Activated CD8-positive, alpha-beta memory T cell treated with anti-CD3 and anti-CD28 coated beads for 36 hours (primary cell): ENCODE measurements around the gene ATP5PF. TPM values are rescaled to one million over a fixed set of nuclear protein-coding genes. Genes with fewer than 3 reads are reported as not detected.
"Not testable (repeated sequence)": the region's sequence is repeated elsewhere in the genome, so short reads cannot be mapped to it uniquely, and the experiment has no call there.

Source experiments
- CTCF ChIA-PET: fragments of 350-600 bp; sonication (Branson Sonifier 250); formaldehyde crosslinking; loops from one replicate; lab custom pipeline; 2021; ENCODE audit warnings: antibody characterized with exemption; lab: Charles Lee
- POLR2A ChIA-PET: fragments of 350-600 bp; sonication (Branson Sonifier 250); formaldehyde crosslinking; loops from one replicate; lab custom pipeline; 2021; ENCODE audit warnings: antibody characterized with exemption; lab: Charles Lee
- total RNA-seq, 2 experiments: library from RNA; stranded (reverse); gene quantifications; one replicate each; pipeline ENCODE4 v1.2.3, GENCODE V29; 2021

Gene ATP5PF
- total RNA-seq, 2 experiments from 2014 or later: 193 to 203 TPM

DNA sequence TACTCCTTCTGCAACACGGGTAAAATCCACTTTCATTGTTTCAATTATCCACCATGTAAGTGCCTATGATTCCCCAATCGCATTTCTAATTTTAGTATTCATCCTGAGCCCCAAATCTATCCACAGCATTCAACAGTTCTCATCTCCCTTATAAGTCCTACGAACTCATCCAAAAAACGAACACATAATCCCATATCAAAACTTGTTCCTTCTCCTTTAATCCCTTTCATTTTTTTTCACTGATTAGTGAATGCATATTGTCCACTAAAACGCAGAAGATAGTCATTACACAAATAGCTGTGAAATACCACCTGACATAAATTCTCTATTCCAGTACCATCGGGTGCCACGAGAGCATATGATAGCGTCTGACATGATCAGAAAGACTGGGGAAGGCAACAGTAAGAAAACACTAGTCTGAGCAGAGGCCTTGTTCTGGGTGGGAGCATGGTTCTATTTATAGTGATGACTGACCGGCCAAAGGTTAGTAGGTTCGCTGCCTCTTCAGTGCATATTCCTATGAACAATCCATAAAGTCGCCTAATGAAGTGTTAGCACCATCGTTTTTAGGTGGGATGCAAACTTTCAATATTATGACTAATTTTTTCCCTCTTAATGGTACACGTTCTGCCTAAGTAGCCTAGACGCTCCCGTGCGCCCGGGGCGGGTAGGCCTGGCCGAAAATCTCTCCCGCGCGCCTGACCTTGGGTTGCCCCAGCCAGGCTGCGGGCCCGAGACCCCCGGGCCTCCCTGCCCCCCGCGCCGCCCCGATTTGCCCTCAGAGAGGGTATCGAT lies 648 bp downstream of the ATP5PF start:
- POLR2A ChIA-PET: interaction anchor here (0.7 to 1.1 kb wide), 3 partner anchors 11 to 127 kb away, joined by 3 to 6 read pairs (median 3); no protein-coding TSS in a partner anchor

DNA sequence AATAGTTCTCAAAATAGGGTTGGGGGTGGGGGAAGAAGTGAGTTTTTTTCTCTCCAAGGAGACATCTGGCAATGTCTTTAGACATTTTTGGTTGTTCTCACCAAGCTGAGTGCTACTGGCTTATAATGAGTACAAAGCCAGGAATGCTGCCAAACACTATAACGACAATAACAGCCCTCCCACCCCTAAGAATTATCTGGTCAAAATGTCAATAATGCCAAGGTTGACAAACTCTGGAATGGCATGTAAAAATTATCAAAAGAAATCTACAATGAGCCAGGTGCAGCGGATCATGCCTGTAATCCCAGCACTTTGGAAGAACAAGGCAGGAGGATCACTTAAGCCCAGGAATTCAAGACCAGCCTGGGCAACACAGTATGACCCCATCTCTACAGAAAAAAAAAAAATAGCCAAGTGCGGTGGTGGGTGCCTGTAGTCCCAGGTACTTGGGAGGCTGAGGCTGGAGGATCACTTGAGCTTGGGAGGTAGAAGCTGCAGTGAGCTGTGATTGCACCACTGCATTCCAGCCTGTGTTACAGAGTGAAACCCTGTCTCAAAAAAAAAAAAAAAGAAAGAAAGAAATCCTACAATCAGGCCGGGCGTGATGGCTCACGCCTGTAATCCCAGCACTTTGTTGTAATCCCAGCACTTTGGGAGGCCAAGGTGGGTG lies 2.5 kb downstream of the ATP5PF start:
- POLR2A ChIA-PET: no interaction called here
- CTCF ChIA-PET: interaction anchor here (0.7 to 1.1 kb wide), 3 partner anchors 124 to 584 kb away, joined by 3 to 4 read pairs (median 3); no protein-coding TSS in a partner anchor

More for the DNA sequence above, 648 bp downstream of the ATP5PF start:
- CTCF ChIA-PET: interaction anchor here (0.6 to 1.5 kb wide), 5 partner anchors 9 to 247 kb away, joined by 3 read pairs; no protein-coding TSS in a partner anchor

DNA sequence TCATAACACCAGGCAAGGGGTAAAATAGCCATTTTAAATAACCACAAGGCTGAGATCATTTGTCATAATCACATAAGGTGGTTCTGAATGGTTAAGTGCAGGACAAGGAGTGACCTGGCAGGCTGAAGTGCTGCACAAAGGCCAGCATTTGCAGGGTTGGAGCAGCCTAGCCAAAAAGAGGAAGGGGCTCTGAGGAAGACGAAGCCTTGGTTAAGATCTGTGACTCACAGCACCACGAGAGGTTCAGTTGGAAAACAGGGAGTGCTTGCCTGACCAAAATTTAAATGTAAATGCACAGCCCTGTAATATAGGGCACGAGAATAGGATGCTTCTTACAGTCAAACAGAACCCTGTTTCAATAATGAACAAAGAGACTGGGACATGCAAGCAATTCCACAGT lies 12.1 kb downstream of the ATP5PF start:
- ChIA-PET CTCF (interaction anchor here (1.1 to 1.3 kb wide), 2 partner anchors 9 to 114 kb away, joined by 3 to 7 read pairs; no protein-coding TSS in a partner anchor), POLR2A (no interaction called here)

DNA sequence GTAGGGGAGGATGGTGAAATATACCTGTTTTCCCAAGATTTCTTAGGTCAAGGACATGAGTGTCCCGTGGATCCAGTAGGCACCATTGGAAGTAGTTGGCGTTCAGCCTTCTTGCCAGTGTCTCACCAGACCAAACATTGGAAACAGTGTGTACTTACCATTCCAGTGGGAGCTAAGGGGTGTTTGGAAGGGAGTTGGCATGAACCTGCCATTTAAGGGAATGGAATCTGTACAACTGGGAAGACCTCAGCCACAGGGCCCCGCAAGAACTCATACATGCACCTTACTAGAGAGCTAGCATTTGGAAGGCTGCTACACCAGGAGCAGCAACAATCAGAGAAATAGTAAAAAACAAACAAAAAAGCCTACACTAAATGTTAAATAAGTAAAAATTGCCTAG lies 12.7 kb downstream of the ATP5PF start:
- POLR2A ChIA-PET: no interaction called here

DNA sequence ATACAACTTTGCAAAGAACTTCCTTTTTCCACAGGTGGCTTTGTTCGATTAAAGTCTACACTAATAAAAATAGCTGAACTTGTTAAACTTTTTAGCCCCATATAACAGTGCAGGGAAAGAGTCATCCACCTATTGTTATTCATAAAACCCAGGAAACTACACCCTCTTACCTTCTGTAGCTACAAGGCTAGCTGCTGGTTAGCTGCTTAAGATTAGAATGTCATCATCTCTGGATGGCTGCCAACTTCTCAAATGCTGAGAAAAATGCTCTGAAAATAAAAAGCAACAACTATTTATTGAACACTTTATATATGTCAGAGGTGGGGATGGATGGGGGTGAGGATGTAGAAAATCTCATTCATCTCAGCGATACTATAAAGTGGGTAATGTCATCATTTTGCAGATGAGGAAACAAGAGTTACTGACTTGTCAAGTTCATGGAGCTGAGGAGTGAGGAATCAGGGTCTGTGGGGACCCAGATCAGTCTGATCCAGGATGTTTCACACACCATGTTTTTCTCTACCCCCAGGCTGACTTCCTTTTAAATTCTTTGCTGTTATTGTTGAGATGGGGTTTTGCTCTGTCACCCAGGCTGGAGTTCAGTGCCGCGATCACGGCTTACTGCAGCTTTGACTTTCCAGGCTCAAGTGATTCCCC lies 17.1 kb downstream of the ATP5PF start:
- POLR2A ChIA-PET: no interaction called here
- CTCF ChIA-PET: interaction anchor here (1.8 kb wide), 1 partner anchor 109 kb away, joined by 7 read pairs; no protein-coding TSS in a partner anchor

More for the DNA sequence above, 12.7 kb downstream of the ATP5PF start:
- CTCF ChIA-PET: interaction anchor here (0.9 to 1.3 kb wide), 3 partner anchors 8 to 114 kb away, joined by 3 to 7 read pairs (median 3); no protein-coding TSS in a partner anchor

DNA sequence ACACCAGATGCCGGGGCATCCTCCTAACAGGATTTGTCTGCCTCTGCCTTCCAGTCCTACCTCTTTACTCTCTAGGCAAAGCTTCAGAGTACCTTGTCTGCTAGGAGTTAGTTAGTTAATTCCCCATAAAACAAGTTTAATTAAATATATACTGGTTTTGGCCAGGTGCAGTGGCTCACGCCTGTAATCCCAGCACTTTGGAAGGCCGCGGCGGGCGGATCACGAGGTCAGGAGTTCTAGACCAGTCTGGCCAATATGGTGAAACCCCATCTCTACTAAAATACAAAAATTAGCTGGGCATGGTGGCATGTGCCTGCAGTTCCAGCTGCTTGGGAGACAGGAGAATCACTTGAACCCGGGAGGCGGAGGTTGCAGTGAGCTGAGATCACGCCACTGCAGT lies 20.6 kb downstream of the ATP5PF start:
- CTCF ChIA-PET: interaction anchor here (1.2 to 2.3 kb wide), 2 partner anchors 8 to 106 kb away, joined by 3 to 11 read pairs; no protein-coding TSS in a partner anchor
- POLR2A ChIA-PET: not testable (repeated sequence)

DNA sequence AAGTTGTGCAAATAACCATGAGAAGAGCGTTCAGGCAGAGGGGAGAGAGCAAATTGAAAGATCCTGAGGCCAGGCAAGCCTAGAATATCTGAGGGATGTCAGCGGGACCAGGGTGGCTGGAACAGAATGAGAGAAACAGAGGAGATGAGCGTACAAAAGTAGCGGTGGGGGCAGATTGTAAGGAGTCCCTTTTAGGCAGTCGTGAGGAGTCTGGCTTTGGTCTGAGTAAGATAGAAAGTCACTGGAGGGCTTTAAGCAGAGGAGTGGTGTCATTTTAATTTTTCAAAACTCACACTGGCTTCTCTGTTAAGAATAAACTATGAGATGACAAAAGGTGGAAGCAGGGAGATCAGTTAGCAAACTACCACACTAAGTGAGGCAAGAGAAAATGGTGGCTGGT lies 24.2 kb downstream of the ATP5PF start:
- ChIA-PET CTCF (no interaction called here), POLR2A (no interaction called here)

DNA sequence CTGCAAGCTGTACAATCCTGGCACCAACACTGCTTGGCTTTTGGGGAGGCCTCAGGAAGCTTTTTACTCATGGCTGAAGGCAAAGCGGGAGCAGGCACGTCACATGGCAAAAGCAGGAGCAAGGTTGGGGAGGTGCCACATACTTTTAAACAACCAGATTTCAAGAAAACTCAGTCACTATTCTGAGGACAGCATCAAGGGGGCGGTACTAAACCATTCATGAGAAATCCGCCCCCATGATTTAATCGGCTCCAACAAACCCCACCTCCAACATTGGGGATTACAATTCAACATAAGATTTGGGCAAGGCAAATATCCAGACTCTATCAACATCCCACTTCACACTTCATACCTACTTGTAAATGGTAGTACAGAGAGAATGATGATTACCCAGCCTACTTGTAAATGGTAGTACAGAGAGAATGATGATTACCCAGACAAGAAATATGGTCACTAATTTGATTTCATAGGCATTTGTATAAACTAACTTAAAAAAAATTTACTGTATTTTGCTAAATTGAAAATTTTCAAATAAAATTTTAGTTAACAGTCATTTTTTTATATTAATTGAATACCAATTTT lies 24.9 kb downstream of the ATP5PF start:
- CTCF ChIA-PET: no interaction called here
- POLR2A ChIA-PET: no interaction called here

DNA sequence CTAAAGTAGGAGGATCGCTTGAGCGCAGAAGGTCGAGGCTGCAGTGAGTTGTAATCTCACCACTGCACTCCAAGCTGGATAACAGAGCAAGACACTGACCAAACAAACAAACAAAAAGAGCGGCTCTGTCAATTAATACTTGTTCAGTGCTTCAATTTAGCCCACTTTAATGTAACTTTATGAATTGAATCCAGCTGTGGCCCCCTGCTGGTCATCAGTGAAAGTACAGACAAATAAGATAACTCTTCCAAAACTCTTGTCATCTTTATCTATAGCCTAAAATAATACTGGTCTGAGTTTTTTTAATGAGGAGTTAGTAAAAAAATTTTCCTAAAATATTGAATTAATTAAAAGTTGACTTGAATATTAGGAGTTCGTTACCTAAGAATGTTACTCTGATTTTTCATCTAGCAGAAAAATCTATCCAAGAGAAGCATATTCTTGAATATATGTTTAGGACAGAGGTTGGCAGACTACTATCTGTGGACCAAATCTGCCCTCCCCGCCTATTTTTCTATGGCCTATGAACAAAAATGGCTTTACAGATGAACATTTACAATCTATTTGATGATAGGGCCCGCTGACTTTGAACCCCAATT lies 26.1 kb downstream of the ATP5PF start:
- CTCF ChIA-PET: interaction anchor here (0.8 to 1.6 kb wide), 4 partner anchors 10 to 100 kb away, joined by 3 to 6 read pairs (median 3); partner anchors contain the start of genes ATP5PF and GABPA
- POLR2A ChIA-PET: no interaction called here

DNA sequence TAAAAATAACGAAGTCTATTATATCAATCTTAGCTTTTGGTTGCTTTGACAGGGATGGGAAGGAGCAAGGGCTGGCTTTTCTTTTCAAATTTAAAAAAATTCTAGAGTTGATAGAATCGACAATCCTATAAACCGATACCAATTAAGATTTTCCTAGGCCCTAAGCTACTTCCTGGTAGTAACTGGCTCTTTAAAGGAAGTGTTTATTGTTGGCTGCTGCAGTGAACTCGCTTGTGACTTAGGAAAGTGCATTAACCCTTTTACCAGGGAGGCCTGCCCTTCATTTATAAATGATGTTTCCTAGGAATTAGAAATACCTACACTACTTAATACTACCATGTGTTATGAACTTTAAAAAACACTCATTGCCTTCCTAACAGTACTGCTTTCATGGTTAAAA lies 33.2 kb downstream of the ATP5PF start:
- CTCF ChIA-PET: no interaction called here
- POLR2A ChIA-PET: no interaction called here

DNA sequence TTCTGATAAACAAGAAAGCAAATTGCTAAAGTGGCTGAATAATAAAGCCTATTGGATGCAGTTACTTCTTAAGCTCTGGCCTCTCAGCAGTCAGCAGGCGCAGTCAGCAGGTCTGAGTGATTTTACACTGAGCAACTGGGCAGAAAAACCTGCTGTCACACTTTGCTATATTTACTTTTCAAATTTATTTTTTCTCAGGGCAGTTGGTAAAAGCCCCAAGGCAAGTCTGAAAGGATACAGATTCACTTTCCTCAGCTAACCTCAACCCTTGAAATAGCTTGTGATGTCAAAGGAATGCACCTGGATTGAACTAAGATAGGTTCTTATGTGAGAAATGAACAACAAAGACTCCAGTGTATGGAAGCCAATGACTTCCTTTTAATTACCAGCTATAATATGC lies 34.0 kb downstream of the ATP5PF start:
- ChIA-PET CTCF (no interaction called here), POLR2A (no interaction called here)

DNA sequence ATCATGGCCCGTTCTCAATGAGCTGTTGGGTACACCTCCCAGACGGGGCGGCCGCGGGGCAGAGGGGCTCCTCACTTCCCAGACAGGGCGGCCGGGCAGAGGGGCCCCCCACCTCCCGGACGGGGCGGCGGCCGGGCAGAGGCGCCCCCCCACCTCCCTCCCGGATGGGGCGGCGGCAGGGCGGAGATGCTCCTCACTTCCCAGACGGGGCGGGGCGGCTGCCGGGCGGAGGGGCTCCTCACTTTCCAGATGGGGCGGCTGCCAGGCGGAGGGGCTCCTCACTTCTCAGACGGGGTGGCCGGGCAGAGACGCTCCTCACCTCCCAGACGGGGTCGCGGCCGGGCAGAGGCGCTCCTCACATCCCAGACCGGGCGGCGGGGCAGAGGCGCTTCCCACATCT lies 39.2 kb downstream of the ATP5PF start:
- CTCF ChIA-PET: not testable (repeated sequence)

DNA sequence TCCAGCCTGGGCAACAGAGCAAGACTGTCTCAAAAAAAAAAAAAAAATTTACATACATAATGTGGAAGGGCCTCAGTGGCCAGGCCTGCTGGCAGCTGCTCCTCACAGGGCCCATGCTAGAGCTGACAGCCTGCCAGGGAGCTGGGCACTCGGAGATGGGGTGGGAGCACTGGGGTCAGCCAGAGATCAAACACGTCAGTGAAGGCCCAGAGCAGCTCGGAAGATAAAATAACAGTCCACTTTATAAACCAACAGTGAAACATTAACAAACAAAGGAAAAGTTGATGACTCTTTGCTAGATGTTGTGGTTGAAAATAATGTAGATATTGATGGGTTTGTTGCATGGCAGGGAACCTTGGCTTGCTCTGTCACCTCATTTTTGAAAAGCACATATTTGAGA lies 42.7 kb downstream of the ATP5PF start:
- ChIA-PET CTCF (no interaction called here), POLR2A (no interaction called here)

More for the DNA sequence above, 39.2 kb downstream of the ATP5PF start:
- POLR2A ChIA-PET: not testable (repeated sequence)

DNA sequence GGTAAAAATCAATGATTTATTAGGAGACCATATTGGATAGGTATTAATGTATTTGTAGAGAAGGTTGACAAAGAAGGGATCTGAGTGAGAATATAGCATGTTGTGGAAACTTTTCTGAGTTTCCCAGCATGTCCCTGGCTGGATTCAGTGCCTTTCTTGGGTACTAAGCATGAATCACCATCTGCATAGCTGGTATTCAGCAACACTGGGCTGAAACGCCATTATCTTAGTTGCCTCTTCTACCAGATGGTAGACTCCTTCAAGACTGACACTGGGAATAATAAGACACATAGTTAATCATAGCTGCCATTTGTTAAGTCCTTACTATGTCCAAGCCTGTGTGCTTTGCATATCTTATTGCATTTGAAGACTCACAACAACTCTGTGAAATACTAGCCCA lies 45.5 kb downstream of the ATP5PF start:
- ChIA-PET CTCF (no interaction called here), POLR2A (no interaction called here)

DNA sequence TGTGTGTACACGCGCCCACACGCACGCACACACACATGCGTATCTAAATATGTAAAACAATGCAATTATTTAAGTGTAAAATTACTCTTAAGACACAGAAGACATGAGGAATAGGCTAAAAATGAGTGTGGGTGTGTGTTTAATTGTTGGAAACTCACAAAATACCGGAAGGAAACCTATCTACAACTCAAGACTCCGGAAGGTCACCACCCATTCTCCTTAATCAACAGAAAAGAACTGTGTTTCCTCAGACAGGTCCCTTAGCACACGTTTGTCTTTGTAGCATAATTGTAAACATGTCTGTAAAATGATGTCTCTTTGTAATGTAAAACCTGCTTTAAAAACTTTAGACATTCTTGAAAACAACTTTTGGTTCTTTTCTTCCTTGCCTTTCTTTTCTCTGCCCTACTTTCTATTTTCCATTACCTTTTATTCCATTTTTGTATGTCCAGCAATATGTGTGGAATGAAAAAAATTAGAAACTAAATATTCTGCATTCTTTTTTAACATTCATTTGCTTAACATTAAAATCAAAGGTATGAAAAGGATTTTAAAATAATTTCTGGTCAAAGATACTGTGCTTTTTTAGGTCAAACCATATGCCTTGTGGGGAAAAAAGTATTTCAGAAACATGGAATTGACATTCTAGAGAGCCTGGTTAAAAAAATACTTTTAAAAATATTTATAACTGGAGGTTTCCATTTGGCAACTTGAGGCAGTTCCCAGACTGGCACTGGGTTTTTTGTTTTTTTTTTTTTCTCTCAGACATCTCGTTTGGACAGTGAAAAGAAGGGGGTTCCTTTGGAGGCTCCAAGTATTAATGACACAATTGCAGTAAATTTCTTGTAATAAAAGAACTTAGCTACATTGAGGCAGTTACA lies 46.2 kb downstream of the ATP5PF start:
- CTCF ChIA-PET: no interaction called here
- POLR2A ChIA-PET: no interaction called here

DNA sequence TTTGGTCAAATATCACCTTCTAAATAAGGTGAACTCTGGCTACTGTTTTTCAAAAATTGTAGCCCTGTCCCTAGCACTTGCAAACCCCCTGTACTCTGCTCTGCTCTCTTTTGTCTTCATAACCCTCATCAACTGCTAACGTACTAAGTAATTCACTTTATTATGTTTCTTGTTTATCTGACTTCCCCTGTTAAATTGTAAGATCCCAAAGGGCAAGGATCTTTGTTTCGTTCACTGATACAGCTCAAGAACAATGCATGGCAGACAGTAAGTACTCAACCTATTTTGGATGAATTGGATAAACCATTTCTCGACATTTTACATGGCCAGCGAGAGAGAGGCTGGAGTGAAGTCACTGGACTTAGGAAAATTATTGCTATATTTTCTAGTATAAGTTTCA lies 46.9 kb downstream of the ATP5PF start:
- CTCF ChIA-PET: no interaction called here
- POLR2A ChIA-PET: no interaction called here

DNA sequence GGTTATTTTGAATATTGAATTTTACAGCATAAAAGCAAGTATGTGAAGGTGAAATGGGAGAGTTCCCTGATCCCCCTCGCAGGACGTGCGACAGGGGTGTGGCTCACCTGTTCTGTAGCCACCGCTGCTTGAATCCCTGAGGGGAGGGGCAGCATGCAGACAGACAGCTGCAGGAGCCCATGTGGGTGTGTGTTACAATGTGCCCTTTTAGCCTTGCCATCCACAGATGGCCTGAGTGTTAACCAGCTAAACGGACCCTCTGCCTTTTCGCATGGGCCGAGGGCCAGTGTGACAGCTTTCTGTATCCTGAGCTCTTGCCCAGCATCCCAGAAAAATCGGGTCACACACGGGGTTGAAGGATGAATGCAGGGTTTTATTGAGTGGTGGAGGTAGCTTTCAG lies 52.3 kb downstream of the ATP5PF start:
- ChIA-PET POLR2A (no interaction called here), CTCF (no interaction called here)

DNA sequence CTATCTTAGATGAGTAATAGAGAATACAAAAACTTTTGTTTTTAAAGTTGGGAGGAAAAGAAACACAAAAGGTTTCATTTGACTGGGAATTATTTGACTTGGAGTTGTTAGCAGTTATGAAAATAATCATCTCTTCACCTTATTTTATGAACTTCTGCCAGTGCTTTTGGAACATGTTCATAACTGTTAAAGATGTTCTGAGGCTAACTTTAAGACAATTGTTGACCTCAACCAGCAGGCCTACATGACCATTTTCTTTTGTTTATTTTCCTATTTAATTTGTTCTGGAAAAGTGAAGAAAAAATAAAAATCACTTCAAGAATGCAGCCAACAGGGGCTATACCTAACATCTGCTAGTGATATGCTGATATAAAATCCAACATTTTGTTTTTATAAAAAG lies 58.3 kb downstream of the ATP5PF start:
- ChIA-PET CTCF (no interaction called here), POLR2A (no interaction called here)
